ENCODE results near the gene UBAP1. TPM values are rescaled to one million over a fixed set of nuclear protein-coding genes. Genes with fewer than 3 reads are reported as not detected.

Gene UBAP1
- total RNA-seq, 4 donors from 2014 or later: 69.5 to 162 (median 90.8) TPM

DNA sequence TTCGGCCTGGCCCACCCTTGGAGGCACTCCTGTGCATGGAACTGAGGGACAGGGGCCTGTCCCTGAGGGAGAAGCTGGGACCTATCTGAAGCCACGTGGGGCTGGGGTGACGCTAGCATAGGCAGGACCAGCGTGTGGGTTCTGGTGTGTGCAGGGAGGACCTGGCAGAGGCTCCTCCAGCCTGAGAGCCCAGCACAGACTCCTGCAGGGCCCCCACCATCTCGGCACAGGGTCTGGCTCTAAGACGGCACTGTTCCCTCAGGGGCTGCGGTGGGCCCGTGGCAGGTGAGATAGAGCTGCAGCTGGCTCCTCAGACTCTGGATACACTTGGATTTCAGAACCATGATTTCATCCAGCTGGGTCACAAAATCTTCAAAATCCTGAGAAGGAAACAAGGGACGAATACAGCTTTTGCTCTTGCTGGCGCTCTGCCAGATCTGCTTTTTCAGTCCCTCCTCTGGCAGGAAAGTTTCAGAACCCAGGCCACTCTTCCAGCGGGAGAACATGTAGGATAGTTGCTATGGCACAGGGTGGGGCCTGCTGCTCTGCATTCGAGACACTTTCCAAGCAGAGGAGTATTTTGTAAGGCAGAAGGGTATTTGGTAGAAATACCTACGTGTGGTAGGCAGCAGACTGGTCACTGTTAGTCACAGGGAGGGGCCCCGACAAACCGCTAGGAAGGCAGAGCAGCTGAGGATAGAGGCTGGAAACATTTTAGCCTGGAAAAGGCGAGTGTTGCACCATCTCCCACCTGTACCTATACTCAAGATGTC is 75.5 kb downstream of the UBAP1 start:
- peak in 1 of 2 donors; percentile 8 for TF ChIP-seq POLR2A (IDR thresholded peaks at IDR 0.05)
- TF ChIP-seq, protein P1, sequence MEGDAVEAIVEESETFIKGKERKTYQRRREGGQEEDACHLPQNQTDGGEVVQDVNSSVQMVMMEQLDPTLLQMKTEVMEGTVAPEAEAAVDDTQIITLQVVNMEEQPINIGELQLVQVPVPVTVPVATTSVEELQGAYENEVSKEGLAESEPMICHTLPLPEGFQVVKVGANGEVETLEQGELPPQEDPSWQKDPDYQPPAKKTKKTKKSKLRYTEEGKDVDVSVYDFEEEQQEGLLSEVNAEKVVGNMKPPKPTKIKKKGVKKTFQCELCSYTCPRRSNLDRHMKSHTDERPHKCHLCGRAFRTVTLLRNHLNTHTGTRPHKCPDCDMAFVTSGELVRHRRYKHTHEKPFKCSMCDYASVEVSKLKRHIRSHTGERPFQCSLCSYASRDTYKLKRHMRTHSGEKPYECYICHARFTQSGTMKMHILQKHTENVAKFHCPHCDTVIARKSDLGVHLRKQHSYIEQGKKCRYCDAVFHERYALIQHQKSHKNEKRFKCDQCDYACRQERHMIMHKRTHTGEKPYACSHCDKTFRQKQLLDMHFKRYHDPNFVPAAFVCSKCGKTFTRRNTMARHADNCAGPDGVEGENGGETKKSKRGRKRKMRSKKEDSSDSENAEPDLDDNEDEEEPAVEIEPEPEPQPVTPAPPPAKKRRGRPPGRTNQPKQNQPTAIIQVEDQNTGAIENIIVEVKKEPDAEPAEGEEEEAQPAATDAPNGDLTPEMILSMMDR (IDR thresholded peaks at IDR 0.05 in 4 of 5, conservative IDR thresholded peaks at IDR 0.05 in 1 of 5): no peak

DNA sequence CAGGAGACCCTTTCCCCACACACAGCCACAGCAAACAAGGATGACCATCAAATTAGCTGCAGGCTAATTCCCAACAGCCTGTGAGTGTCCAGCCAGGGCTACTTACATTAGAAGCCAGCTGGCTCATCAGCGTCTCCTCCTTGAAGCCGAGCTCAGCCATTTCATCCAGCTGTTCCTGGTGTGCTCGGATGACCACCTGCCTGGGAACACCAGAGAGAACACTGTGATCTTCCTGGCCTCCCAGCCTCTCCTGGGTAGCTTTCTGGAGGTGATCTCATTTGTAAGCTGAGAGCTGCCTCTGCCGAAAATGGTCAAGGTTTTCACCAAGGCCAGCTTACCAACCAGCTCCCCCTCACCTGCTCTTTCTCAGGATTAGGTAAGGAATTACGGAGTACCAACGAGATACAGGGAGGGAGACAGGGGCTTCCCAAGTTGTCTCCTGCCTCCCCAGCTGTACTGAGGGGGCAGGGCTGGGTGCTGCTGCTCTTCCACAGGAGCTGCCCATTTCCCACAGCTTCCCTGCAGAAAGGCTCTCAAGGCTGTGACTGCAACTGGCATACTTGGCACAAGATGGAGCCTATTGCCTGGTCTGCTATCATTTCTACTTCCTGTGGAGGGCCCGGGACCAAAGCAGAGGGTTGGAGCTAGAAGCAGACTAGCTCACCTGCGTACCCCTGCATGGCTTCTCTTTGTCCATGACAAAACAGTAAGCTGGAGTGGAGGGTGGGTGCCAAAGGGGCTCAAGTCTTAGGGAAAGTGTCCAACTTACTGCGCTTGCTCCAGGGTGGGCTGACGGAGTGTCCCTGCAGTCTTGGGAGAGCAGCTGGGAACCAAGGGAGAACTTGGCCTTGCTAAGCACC is 76.4 kb downstream of the UBAP1 start:
- in situ Hi-C loops (cut with MboI; ENCODE audit: low sequenced_read_pairs in 4 of 4): loop anchor here in 1 of 4 donors (10.0 kb wide), 1 partner anchor 130 kb away; the partner anchor contains the start of gene DCAF12
- peaks cover 0 to 22% of the 10 kb centered on the region in 2 donors for H3K36me3 ChIP-seq
- no peak for TF ChIP-seq POLR2A (IDR thresholded peaks at IDR 0.05)
- TF ChIP-seq, protein P1 (IDR thresholded peaks at IDR 0.05 in 4 of 5, conservative IDR thresholded peaks at IDR 0.05 in 1 of 5): no peak
- peak overlapping the region in 3 of 4 donors; percentile 4 to 27 (median 11) for H3K4me3 ChIP-seq
- H3K9me3 ChIP-seq: no peaks in the 10 kb centered on the region
- H3K27me3 ChIP-seq: no peaks in the 10 kb centered on the region
- DNase-seq (peak; percentile 89 to 93), ATAC-seq (peak; percentile 68 to 76)
- intact Hi-C loops (cut with DNase I; ENCODE audit: low total_unique reads): loop anchor here (1.0 to 10.0 kb wide), 4 partner anchors 76 to 340 kb away; partner anchors contain the start of genes DNAI1, FAM219A and UBAP1
- H3K4me1 ChIP-seq: peaks cover 43 to 70% of the 10 kb centered on the region in 2 donors
- peak overlapping the region; percentile 86 to 98 (median 90) for H3K27ac ChIP-seq

More for the DNA sequence above, 75.5 kb downstream of the UBAP1 start:
- Histone ChIP-seq H3K4me1 (peaks cover 43 to 70% of the 10 kb centered on the region in 2 donors), H3K36me3 (peaks cover 0 to 30% of the 10 kb centered on the region in 2 donors), H3K27me3 (no peaks in the 10 kb centered on the region), H3K9me3 (no peaks in the 10 kb centered on the region), H3K27ac (peak overlapping the region; percentile 86 to 98 (median 90)), H3K4me3 (peak overlapping the region in 1 of 4 donors; percentile 19)
- DNase-seq (peak; percentile 72), ATAC-seq (peak; percentile 34 to 49)
- in situ Hi-C loops (cut with MboI; ENCODE audit: low sequenced_read_pairs in 4 of 4): loop anchor here in 1 of 4 donors (10.0 kb wide), 1 partner anchor 130 kb away; the partner anchor contains the start of gene DCAF12
- intact Hi-C loops (cut with DNase I; ENCODE audit: low total_unique reads): loop anchor here (10.0 kb wide), 2 partner anchors 240 to 340 kb away; no protein-coding TSS in a partner anchor

DNA sequence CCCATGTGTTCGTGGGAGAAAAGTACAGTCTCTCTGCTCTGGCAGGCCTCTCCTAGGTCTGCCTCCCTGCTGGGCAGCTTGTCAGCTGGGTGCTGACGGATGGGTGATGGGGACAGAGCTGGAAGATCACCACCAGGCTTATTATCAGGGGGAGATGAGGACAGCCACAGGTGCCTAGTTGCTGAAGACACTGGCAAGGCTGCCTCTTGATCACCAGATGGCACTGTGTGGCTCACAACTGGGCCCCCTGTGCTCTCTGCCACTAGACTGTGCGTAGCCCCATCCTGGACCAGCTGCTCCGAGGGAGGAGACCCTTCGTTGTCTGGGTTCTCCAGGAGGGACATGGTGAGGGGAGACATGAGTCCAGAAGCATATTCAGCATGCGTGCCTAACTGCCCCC is 77.3 kb downstream of the UBAP1 start:
- peak; percentile 26 to 40 for ATAC-seq
- DNase-seq: peak; percentile 67 to 83
- in situ Hi-C loops (cut with MboI; ENCODE audit: low sequenced_read_pairs in 4 of 4) (loop anchor here in 1 of 4 donors (10.0 kb wide), 1 partner anchor 131 kb away; the partner anchor contains the start of gene DCAF12), intact Hi-C loops (cut with DNase I; ENCODE audit: low total_unique reads) (loop anchor here (2.0 to 10.0 kb wide), 5 partner anchors 73 to 339 kb away; partner anchors contain the start of genes DNAI1, FAM219A, KIF24 and MYORG)
- no peak for TF ChIP-seq POLR2A (IDR thresholded peaks at IDR 0.05)
- TF ChIP-seq, protein P1 (IDR thresholded peaks at IDR 0.05 in 4 of 5, conservative IDR thresholded peaks at IDR 0.05 in 1 of 5): peak in 4 of 5 experiments; percentile 21 to 49 (median 35)
- H3K9me3 ChIP-seq: no peaks in the 10 kb centered on the region
- H3K27ac ChIP-seq: peak overlapping the region; percentile 86 to 98 (median 90)
- H3K4me1 ChIP-seq: peaks cover 43 to 70% of the 10 kb centered on the region in 2 donors
- H3K4me3 ChIP-seq: no peak overlapping the region
- H3K36me3 ChIP-seq: peaks cover 0 to 13% of the 10 kb centered on the region in 2 donors
- H3K27me3 ChIP-seq: no peaks in the 10 kb centered on the region

DNA sequence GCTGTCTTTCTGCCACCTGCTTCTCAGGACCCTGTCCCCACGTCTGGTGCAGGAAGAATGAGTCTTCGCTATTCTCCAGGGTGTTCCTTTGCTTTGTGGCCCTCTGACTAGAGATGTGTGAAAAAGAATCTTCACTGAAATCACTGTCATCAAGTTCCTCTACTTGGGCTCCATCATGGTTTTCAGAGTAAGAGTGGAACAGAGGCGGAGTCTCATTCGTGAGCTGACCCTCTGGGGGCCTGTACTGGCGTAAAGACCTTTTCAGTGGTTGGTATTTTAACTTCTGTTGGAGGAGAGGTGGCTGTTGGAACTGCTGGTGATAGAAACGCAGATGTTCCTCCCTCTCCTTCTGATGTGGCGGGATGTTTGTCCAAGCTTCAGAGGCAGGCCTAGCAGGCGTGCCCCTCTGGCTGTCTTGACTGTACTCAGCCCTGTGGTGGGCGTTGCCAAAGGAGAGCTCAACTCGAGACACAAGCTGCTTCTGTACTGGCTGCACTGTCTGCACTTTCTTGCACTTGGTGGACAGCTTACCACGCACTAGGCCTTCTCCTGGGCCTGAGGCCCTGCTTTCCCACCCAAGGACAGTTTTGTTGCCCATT is 78.2 kb downstream of the UBAP1 start:
- Histone ChIP-seq H3K27ac (peak overlapping the region; percentile 86 to 98 (median 90)), H3K9me3 (no peaks in the 10 kb centered on the region), H3K36me3 (peaks cover 0 to 3% of the 10 kb centered on the region in 2 donors), H3K4me3 (no peak overlapping the region), H3K4me1 (peaks cover 43 to 64% of the 10 kb centered on the region in 2 donors), H3K27me3 (no peaks in the 10 kb centered on the region)
- in situ Hi-C loops (cut with MboI; ENCODE audit: low sequenced_read_pairs in 4 of 4) (loop anchor here in 1 of 4 donors (10.0 kb wide), 1 partner anchor 132 kb away; the partner anchor contains the start of gene DCAF12), intact Hi-C loops (cut with DNase I; ENCODE audit: low total_unique reads) (loop anchor here (2.0 to 10.0 kb wide), 5 partner anchors 72 to 338 kb away; partner anchors contain the start of genes DNAI1, FAM219A, KIF24 and MYORG)
- TF ChIP-seq, protein P1 (IDR thresholded peaks at IDR 0.05 in 4 of 5, conservative IDR thresholded peaks at IDR 0.05 in 1 of 5): no peak
- TF ChIP-seq POLR2A (IDR thresholded peaks at IDR 0.05): no peak
- no peak for ATAC-seq
- peak; percentile 33 to 46 for DNase-seq

All from gastrocnemius medialis (tissue), 4 donors.